Omental fat pad (tissue), 4 donors: ENCODE measurements around the gene FMNL3. TPM values are rescaled to one million over a fixed set of nuclear protein-coding genes. Genes with fewer than 3 reads are reported as not detected.

Source experiments
- ATAC-seq: fragments of 150-250 bp; one replicate; pipeline ENCODE4 v1.9.1; 2016; ENCODE audit warnings: mild to moderate bottlenecking, moderate library complexity; ENCODE audit not compliant: low FRiP score
- DNase-seq: peaks from one replicate; pipeline ENCODE4 v3.0.0-alpha.2; 2019; ENCODE audit warnings: low spot score
- total RNA-seq, 4 donors: library from RNA; depleted of rRNA; stranded (reverse); fragments of >200 nt; gene quantifications; one replicate each; pipeline ENCODE4 v1.1.0, GENCODE V29; 2016
- TF ChIP-seq, protein P1 (sequence below), 3 donors: fragments of 450-650 bp; IDR thresholded peaks; one replicate each; pipeline ENCODE4 v1.5.1; 2016 to 2017; ENCODE audit warnings: antibody characterized with exemption in 3 of 3, mild to moderate bottlenecking in 3 of 3, moderate library complexity in 2 of 3

FMNL3 gene
- total RNA-seq, 4 donors from 2014 or later, result 5.7 to 28.8 (median 22.1) TPM

DNA sequence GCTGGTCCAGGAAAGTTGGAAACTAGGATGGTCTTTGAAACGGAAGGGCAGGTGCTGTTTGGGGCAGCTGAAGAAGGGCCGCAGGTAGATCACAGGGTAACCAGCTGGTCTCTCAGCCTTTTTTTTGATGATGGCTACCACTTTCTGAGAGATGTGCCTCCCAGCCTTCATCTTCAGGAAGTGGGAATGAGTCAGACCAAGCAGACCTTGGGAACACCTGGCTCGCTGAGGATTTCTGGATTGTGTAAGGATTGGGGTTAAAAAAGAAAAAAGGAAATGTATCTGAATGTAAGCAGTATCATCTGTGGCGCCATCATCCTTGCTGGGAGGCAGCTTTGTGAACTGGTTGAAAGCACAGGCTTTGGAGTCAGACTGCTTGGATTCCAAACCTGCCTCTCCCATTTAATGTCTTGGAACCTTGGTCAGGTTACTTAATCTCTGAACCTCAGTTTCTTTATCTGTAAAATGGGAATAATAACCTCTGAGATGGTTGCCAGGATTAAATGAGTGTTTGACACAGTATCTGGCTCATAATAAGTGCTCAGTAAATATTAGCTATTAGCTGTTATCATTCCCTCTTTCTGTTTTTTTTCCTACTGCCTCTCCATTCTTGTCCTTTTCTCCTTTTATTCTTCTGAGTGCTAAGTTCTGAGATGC lies 82.2 kb downstream of the FMNL3 start:
- no peak for DNase-seq
- TF ChIP-seq, protein P1, sequence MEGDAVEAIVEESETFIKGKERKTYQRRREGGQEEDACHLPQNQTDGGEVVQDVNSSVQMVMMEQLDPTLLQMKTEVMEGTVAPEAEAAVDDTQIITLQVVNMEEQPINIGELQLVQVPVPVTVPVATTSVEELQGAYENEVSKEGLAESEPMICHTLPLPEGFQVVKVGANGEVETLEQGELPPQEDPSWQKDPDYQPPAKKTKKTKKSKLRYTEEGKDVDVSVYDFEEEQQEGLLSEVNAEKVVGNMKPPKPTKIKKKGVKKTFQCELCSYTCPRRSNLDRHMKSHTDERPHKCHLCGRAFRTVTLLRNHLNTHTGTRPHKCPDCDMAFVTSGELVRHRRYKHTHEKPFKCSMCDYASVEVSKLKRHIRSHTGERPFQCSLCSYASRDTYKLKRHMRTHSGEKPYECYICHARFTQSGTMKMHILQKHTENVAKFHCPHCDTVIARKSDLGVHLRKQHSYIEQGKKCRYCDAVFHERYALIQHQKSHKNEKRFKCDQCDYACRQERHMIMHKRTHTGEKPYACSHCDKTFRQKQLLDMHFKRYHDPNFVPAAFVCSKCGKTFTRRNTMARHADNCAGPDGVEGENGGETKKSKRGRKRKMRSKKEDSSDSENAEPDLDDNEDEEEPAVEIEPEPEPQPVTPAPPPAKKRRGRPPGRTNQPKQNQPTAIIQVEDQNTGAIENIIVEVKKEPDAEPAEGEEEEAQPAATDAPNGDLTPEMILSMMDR (IDR thresholded peaks at IDR 0.05), result no peak
- ATAC-seq, result no peak

DNA sequence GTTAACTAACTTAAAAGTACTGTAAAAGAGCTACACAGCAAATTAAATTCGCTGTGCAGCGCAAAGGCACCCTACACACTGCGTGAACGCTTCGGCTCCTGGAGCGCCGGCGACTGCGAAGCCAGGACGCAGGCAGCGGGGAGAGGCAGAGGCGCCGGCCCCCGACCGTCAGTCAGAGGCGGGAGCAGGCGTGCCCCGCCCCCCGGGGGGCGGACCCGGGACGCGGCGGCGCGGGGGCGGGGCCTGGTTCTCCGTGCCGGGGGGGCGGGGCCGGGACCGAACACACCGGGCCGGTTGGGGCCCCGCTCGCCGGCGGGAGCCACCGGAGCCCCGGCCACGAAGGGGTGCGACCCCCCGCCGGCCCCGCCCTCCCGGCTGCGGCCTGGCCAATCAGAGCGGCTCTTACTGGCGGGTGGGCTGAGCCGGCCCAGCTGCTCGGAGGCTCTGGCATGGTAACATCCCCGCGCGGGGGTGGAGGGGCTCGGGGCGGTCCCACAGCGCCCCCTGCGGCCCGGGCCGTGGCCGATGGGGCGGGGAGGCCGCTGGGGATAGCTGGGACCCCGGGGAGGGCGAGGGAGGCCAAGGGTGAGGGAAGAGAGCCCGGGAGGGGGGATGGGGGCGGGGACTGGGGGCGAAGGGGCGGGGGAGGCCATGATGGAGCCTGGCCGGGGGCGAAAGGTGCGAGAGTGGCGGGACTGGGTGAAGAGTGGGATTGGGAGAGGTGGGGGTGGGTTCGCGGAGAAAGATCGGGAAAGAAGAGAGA lies 83.9 kb downstream of the FMNL3 start, which contains the start of gene PRPF40B:
Gene PRPF40B, plus strand, starts transcription at position 420 of the 763 bp plus-strand sequence. Its CDS starts 30 bp downstream, at position 450.
- ATAC-seq (peak; percentile 92), DNase-seq (peak; percentile 71)
- TF ChIP-seq, protein P1 (IDR thresholded peaks at IDR 0.05), result no peak

DNA sequence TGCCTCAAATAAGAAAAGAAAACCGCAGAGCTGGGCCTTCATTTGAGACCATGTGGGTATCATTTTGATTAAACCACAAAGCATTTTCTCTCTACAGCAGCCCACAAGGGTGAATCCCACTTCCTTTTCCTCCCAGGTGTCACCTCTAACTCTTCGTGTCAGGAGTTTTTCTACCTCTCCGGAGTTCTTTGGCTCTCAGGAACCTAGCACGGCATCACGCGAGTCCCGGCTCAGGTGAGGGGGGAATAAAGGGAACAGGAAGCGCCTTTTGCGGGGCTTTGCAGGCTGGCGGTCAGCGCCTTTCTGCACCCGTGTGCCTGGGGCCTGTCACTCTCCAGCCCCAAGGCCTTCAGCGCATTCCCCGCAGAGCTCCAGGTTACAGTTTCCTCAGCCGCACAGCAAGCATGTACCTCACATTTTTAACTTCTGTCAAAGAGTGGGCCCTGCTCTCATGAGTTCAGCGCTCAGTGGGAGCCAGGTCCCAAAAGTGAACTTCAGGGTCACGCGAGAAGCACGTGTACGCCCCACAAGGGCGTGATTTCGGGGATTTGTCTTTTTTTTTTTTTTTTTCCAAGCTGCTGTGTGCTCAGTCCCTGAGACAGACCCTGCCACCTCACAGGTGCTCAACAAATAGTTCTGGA lies 84.6 kb downstream of the FMNL3 start:
- DNase-seq, result no peak
- TF ChIP-seq, protein P1 (IDR thresholded peaks at IDR 0.05), result no peak
- peak; percentile 13 for ATAC-seq

DNA sequence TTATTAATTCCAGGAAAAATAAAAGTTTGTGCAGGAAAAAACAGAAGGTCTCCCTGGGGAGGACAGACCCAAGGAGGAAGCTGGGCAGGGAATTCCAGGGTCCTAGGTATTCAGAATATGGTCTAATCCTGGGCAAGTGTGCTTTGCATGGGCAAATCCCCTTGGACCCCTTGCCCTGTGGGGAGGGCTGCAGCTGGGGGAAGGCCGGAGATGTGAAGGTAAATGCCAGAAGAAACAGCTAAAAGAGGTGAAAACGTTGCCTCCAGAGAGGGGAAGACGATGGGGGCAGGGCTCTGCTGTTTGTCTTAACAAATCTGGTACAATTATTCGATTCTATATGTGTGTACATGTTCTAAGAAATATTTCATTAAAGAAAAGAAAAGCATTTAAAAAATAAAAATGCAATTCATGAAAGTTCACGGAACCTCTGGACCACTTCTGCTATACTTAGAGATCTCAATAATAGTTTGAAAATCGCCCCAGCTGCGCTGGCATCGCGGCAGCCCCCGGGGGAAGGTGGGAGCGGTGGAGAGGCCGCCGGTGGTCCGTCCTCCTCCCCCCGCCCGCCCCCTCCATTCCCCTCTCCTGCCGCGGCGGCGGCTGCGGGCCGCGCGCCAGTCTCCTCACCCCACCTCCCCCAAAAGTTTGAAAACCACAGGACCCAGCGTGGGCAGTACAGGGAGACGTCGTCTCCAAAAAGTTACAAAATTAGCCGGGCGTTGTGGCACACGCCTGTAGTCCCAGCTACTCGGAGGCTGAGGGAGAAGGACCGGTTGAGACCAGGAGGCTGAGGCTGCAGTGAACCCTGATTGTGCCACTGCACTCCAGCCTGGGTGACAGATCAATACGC lies 85.3 kb downstream of the FMNL3 start:
- DNase-seq (no peak), ATAC-seq (no peak)
- TF ChIP-seq, protein P1 (IDR thresholded peaks at IDR 0.05), result no peak

DNA sequence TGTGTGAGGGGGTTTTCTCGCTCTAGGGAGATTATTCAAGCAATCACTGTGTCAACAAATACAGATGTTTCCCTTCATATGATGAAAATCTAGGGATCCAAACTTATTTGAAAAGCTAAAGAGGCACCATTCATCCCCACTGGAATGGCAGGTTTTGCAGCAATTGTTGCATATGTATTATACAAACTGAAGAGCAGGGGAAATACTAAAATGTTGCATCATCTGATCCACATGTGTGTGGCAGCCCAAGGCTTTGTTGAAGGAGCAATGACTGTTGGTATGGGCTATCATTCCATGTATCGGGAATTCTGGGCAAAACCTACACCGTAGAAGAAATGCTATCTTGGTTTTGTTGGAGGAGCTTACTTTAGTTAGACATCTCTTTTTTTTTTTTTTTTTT lies 87.9 kb downstream of the FMNL3 start:
- TF ChIP-seq, protein P1 (IDR thresholded peaks at IDR 0.05), result no peak
- ATAC-seq (no peak), DNase-seq (no peak)

DNA sequence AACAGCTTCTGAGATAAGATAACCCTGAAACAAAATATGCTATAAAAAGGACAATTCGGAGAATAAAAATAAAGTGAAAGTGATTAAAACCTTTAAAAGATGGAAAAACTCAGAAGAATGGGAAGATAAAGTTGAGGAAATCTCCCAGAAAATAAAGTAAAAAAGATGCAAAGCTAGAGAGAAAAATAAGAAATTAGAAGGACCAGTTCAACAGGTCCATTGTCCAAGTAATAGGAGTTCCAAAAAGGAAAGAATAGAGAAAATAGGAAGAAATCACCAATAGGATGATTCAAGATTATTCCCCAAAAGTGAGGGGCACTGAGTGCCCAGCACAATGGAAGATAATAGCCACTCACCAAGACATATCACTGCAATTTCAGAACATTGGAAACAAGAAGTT lies 88.6 kb downstream of the FMNL3 start:
- TF ChIP-seq, protein P1 (IDR thresholded peaks at IDR 0.05), result no peak
- ATAC-seq (no peak), DNase-seq (no peak)
